GM12801 (cell line): ENCODE measurements around the gene MRC2.

Experiments
- TF ChIP-seq, protein P1 (sequence below): IDR thresholded peaks from one replicate; pipeline ENCODE4 v1.5.1; 2011; ENCODE audit warnings: control low read depth; ENCODE audit not compliant: insufficient read length; ENCODE audit errors: extremely low read depth

The MRC2 gene, protein sequence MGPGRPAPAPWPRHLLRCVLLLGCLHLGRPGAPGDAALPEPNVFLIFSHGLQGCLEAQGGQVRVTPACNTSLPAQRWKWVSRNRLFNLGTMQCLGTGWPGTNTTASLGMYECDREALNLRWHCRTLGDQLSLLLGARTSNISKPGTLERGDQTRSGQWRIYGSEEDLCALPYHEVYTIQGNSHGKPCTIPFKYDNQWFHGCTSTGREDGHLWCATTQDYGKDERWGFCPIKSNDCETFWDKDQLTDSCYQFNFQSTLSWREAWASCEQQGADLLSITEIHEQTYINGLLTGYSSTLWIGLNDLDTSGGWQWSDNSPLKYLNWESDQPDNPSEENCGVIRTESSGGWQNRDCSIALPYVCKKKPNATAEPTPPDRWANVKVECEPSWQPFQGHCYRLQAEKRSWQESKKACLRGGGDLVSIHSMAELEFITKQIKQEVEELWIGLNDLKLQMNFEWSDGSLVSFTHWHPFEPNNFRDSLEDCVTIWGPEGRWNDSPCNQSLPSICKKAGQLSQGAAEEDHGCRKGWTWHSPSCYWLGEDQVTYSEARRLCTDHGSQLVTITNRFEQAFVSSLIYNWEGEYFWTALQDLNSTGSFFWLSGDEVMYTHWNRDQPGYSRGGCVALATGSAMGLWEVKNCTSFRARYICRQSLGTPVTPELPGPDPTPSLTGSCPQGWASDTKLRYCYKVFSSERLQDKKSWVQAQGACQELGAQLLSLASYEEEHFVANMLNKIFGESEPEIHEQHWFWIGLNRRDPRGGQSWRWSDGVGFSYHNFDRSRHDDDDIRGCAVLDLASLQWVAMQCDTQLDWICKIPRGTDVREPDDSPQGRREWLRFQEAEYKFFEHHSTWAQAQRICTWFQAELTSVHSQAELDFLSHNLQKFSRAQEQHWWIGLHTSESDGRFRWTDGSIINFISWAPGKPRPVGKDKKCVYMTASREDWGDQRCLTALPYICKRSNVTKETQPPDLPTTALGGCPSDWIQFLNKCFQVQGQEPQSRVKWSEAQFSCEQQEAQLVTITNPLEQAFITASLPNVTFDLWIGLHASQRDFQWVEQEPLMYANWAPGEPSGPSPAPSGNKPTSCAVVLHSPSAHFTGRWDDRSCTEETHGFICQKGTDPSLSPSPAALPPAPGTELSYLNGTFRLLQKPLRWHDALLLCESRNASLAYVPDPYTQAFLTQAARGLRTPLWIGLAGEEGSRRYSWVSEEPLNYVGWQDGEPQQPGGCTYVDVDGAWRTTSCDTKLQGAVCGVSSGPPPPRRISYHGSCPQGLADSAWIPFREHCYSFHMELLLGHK (N-terminal part only)

DNA sequence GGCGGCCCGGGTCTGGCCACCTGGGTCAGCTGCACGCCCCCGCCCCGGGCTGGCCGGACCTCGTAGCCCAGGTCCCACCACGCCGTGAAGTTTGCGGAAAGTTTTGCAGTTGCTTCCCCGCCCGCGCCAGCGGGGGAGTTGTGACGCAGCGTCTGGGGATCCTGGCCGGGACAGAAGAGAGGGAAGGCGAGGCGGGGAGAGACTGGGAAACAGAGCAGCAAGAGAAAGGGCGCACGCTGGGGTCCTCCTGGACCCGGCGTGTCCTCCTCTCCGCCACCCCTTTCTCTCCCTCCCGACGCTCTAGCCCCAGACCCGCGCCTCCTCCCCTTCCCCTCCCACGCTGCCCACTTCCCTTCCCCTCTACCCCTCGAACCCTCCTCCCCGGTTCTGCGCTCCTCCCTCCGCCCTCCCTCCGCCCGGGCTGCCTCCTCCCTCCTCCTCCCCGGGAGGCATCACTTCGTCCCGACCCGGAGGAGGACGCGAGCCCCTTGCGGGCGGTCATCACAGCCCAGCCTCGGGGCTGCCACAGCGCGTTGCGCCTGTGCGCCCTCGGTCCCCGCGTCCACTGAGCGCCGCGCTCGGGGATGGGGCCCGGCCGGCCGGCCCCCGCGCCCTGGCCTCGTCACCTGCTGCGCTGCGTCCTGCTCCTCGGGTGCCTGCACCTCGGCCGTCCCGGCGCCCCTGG, at the start of gene MRC2:
Gene MRC2 (plus strand): TSS at position 452 of the 685 bp plus-strand sequence. CDS start 133 bp downstream, at position 585.
- TF ChIP-seq, protein P1, sequence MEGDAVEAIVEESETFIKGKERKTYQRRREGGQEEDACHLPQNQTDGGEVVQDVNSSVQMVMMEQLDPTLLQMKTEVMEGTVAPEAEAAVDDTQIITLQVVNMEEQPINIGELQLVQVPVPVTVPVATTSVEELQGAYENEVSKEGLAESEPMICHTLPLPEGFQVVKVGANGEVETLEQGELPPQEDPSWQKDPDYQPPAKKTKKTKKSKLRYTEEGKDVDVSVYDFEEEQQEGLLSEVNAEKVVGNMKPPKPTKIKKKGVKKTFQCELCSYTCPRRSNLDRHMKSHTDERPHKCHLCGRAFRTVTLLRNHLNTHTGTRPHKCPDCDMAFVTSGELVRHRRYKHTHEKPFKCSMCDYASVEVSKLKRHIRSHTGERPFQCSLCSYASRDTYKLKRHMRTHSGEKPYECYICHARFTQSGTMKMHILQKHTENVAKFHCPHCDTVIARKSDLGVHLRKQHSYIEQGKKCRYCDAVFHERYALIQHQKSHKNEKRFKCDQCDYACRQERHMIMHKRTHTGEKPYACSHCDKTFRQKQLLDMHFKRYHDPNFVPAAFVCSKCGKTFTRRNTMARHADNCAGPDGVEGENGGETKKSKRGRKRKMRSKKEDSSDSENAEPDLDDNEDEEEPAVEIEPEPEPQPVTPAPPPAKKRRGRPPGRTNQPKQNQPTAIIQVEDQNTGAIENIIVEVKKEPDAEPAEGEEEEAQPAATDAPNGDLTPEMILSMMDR: no peak

DNA sequence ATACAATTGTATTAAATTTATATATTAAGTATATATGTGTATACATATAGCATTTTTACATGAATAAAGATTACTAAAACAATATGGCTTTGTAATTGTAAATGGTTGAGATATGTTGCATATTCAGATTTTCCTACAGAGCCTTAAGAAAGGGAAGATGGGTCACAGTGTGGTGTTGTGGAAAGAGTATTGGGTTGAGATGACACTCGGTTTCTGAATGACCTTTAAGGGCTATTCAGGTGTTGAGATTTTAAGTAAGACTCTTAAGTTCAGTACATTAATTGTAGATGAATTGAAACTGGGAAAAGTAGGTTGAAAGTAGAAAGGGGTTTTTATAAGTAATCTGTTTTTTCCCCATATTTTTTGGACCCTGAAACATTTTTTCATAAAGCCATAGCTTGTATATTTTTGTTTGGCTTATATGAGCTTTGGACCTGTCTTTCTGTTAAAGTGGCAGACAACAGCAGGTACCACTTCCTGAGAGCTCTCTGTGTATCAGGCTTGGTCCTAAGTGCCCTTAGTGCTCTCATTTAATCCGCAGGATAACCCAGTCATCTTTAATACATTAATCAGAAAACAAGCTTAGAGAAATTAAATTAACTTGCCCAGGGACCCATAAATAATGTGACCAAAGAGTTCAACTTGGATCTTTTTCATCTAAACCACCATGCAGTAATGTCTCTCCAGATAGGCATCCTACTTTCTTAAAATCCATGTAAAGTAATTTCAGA, 48.5 kb upstream of the MRC2 start:
- TF ChIP-seq, protein P1: no peak

DNA sequence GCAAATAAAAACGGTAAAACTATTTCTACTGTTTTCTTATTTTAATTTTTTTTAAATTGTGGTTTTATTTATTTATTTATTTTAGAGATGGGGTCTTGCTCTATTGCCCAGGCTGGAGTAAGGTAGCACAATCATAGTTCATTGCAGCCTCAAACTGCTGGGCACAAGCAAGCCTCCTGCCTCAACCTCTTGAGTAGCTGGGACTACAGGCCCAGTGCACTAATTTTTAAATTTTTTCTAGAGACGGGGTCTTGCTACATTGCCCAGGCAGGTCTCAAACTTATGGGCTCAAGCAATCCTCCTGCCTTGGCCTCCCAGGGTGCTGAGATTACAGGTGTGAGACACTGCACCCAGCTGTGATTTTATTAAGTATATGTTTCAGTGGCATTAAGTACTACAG, 46.5 kb upstream of the MRC2 start:
- TF ChIP-seq, protein P1: no peak

DNA sequence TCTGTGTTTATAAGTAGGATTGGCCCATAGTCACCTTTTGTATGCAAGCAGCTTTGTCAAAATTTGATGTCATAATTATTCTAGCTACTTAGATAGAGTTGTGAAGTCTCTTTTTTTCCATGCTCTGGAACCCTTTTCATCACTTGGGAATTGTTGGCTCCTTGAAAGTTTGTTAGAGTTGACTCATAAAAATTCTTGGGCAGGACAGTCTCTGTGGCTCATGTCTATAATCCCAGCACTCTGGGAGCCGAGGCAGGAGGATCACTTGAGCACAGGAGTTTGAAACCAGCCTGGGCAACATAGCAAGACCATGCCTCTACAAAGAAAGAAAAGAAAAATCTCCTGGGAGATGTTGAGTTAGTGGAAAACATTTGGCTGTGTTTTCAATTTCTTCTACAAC, 45.7 kb upstream of the MRC2 start:
- TF ChIP-seq, protein P1: no peak

DNA sequence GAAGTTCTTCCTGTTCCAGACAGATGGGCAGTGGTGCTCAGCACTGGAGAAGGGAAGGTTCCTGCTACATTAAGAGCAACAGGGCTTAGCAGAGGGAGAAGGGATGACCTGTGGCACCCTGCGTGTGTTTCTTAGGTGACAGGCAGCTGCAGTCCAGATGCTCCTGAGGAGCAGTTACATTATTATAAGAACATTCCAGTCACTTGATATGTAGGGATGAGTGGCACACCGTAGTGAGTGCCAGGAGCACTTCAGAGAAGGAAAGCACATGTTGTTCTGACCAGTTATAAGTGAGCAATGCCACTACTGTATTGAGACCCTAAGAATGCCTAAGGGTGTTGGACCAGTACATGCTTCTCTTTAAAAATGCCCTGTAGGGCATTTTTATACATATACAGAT, 39.9 kb upstream of the MRC2 start:
- TF ChIP-seq, protein P1: no peak

DNA sequence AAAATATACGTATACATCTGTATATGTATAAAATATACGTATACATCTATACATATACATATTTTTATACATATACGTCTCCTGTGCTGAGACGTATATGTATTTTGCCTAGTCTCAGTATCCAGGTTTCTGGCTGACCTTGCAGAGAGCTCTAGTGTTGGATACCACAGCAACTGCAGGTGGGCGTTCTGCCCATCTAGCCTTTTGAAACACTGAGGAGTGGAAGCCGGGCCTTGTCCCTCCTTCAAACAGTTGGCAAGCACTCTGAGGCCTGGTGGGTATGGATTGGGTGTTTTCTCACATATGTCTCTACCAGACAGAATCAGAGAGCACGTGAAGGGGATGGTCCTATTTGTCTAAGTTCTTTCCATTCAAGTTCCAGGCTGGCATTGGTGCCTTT, 39.4 kb upstream of the MRC2 start:
- TF ChIP-seq, protein P1: no peak
